Testis (tissue), 3 donors: Measurements from ENCODE around the gene ERC2. TPM values are rescaled to one million over a fixed set of nuclear protein-coding genes. Genes with fewer than 3 reads are reported as not detected.

Experiments
- DNase-seq: peaks from one replicate; pipeline ENCODE4 v3.0.0-alpha.2; 2019
- H3K27ac ChIP-seq, 2 donors: fragments of 200-600 bp; sonication (generic); one replicate each; pipeline ENCODE4 v1.5.1; 2019
- H3K27me3 ChIP-seq: fragments of 200-600 bp; sonication (generic); one replicate; pipeline ENCODE4 v1.5.1; 2019
- H3K36me3 ChIP-seq: fragments of 200-600 bp; sonication (generic); one replicate; pipeline ENCODE4 v1.5.1; 2017; ENCODE audit warnings: low read depth; ENCODE audit errors: missing control alignments
- H3K4me1 ChIP-seq: fragments of 200-600 bp; sonication (generic); one replicate; pipeline ENCODE4 v1.5.1; 2019
- H3K4me3 ChIP-seq, 2 donors: fragments of 200-600 bp; sonication (generic); one replicate each; pipeline ENCODE4 v1.5.1; 2017 to 2019
- H3K9me3 ChIP-seq: fragments of 200-600 bp; sonication (generic); one replicate; pipeline ENCODE4 v1.5.1; 2017
- POLR2A ChIP-seq: fragments of 450-650 bp; IDR thresholded peaks from one replicate; pipeline ENCODE4 v1.6.1; 2017; ENCODE audit warnings: antibody characterized with exemption, mild to moderate bottlenecking, moderate library complexity
- WGBS, 2 donors: methylation state at CpG; one replicate each; pipeline ENCODE4 v1.1.5; 2018; 5-methylcytosine and 5-hydroxymethylcytosine counted together
- intact Hi-C: fragments of 100-400 bp; cut with DNase I; formaldehyde crosslinking; loops from one replicate; pipeline ENCODE4 v1.15.1; 2023; ENCODE audit warnings: low total_unique reads
- polyA plus RNA-seq: library from polyadenylated mRNA; stranded (reverse); fragments of 350-450 nt; fragmentation: Illumina TruSeq; extraction: RNeasy Lipid Tissue Mini Kit (QIAGEN cat#74804); gene quantifications from one replicate; pipeline ENCODE4 v1.2.3, GENCODE V29; 2014; ENCODE audit warnings: low read depth, low replicate concordance; ENCODE audit not compliant: insufficient read depth
- total RNA-seq, 2 donors: library from RNA; depleted of rRNA; stranded (reverse); fragments of >200 nt; gene quantifications; one replicate each; pipeline ENCODE4 v1.2.3, GENCODE V29; 2016
- TF ChIP-seq, protein P1 (sequence below), 3 experiments: fragments of 450-650 bp in 2 of 3; fragments of 200-600 bp in 1 of 3; sonication (generic) in 1 of 3; IDR thresholded peaks; one replicate each; pipeline ENCODE4 v1.5.1; 2016 to 2019; ENCODE audit warnings: antibody characterized with exemption in 3 of 3, mild to moderate bottlenecking in 2 of 3, moderate library complexity in 1 of 3

Gene ERC2
- total and polyA plus RNA-seq, 3 donors from 2014 or later, result 1.9 to 6.1 (median 5.9) TPM

DNA sequence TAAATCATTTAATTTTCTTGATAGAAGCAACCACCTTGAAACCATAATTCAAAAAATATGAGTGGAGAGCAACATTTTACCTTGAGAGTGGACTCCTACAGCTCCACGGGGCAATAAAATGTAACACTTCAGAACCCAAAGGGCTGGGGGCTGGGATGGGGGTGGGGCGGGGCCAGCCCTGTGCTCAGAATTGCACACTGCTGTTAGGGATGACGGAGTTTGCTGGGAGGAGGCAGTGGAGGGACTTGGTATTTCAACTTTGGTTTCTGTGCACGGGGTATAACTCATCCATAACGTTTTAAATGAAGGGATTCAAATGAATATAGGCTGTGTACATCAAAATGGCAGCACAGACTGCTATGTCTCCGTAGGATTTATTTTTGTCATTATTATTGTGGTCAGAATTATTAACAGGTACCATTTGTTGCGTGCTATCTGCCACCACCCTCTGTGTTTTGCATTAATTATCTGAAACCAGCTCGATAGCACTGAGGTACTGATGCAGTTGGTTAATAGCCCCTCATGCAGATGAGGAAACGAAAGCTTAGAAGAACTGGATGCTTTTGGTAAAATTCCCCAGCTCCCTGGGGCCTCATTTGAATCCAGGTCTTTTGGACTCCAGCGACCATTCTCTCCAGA, 951.8 kb downstream of the ERC2 start:
- TF ChIP-seq POLR2A, result no peak
- TF ChIP-seq, protein P1, sequence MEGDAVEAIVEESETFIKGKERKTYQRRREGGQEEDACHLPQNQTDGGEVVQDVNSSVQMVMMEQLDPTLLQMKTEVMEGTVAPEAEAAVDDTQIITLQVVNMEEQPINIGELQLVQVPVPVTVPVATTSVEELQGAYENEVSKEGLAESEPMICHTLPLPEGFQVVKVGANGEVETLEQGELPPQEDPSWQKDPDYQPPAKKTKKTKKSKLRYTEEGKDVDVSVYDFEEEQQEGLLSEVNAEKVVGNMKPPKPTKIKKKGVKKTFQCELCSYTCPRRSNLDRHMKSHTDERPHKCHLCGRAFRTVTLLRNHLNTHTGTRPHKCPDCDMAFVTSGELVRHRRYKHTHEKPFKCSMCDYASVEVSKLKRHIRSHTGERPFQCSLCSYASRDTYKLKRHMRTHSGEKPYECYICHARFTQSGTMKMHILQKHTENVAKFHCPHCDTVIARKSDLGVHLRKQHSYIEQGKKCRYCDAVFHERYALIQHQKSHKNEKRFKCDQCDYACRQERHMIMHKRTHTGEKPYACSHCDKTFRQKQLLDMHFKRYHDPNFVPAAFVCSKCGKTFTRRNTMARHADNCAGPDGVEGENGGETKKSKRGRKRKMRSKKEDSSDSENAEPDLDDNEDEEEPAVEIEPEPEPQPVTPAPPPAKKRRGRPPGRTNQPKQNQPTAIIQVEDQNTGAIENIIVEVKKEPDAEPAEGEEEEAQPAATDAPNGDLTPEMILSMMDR (IDR thresholded peaks at IDR 0.05), result no peak
- no peaks in the 10 kb centered on the region for H3K36me3 ChIP-seq
- H3K27ac ChIP-seq, result no peak overlapping the region
- no peaks in the 10 kb centered on the region for H3K4me1 ChIP-seq
- no peak overlapping the region for H3K4me3 ChIP-seq
- DNase-seq, result no peak
- H3K27me3 ChIP-seq, result no peaks in the 10 kb centered on the region
- intact Hi-C loops, result no loop called here
- H3K9me3 ChIP-seq, result no peaks in the 10 kb centered on the region
- WGBS, 2 donors, result 43 to 64% methylated on average over 10 of the region's 10 CpGs

DNA sequence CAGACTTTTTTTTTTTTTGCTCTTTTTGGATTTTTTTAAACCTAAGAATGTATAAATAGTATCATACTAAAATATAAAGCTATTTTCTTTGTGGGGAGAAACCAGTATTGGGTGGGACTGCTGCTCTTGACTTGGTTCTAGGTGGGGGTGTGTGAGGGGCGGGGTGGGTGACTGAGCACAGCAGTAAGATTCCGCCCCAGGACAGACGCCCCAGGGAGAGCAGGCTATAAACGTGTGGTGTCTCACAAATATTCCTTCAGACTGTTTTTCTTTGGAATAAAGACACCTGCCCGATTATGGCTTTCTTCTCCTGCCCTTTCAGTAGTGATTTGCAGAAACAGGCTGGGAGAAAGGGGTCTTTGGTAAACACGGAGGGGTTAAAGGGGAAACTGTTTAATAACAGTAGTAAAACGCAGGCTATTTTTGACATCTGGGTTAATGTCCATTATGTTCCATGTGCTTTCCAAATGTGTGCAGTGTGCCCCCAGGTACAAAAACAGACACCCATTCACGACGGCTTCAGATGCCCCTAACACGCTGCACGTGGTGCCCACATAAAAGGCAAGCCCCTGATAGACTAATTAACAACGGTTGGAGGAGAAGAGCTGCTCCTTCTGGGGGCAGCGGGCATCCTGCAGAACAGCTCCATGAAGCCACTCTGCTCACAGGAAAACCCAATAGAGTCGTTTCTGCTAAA, 952.6 kb downstream of the ERC2 start:
- H3K27me3 ChIP-seq, result no peaks in the 10 kb centered on the region
- H3K27ac ChIP-seq, result no peak overlapping the region
- H3K4me1 ChIP-seq, result no peaks in the 10 kb centered on the region
- 45 to 49% methylated on average over 14 of the region's 14 CpGs for WGBS, 2 donors
- no peaks in the 10 kb centered on the region for H3K9me3 ChIP-seq
- no peak overlapping the region for H3K4me3 ChIP-seq
- TF ChIP-seq, protein P1 (IDR thresholded peaks at IDR 0.05), result no peak
- no peak for TF ChIP-seq POLR2A
- H3K36me3 ChIP-seq, result no peaks in the 10 kb centered on the region
- no peak for DNase-seq
- intact Hi-C loops, result no loop called here

DNA sequence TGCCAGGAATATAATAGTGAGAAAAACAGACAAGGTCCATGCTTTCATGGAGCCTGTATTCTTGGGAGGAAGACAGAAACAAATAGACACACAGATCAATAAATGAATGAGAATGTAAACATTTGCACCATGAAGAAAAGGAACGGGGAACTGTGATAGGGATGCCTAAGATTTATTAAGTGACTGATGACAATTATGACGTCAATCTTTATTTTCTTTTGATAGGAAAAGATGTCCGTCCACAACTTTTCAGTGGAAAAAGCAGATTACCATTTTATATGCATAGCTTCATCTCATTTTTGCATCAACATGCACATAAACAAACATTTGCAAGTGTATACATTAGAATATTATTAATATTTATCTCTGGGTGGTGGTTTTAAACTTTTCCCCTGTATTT, 953.3 kb downstream of the ERC2 start:
- no peaks in the 10 kb centered on the region for H3K27me3 ChIP-seq
- no peak for TF ChIP-seq POLR2A
- TF ChIP-seq, protein P1 (IDR thresholded peaks at IDR 0.05), result no peak
- intact Hi-C loops, result no loop called here
- no peaks in the 10 kb centered on the region for H3K36me3 ChIP-seq
- DNase-seq, result no peak
- H3K27ac ChIP-seq, result no peak overlapping the region
- no peaks in the 10 kb centered on the region for H3K9me3 ChIP-seq
- WGBS, 2 donors, result 91% methylated on average over 3 of the region's 3 CpGs
- no peaks in the 10 kb centered on the region for H3K4me1 ChIP-seq
- H3K4me3 ChIP-seq, result no peak overlapping the region

DNA sequence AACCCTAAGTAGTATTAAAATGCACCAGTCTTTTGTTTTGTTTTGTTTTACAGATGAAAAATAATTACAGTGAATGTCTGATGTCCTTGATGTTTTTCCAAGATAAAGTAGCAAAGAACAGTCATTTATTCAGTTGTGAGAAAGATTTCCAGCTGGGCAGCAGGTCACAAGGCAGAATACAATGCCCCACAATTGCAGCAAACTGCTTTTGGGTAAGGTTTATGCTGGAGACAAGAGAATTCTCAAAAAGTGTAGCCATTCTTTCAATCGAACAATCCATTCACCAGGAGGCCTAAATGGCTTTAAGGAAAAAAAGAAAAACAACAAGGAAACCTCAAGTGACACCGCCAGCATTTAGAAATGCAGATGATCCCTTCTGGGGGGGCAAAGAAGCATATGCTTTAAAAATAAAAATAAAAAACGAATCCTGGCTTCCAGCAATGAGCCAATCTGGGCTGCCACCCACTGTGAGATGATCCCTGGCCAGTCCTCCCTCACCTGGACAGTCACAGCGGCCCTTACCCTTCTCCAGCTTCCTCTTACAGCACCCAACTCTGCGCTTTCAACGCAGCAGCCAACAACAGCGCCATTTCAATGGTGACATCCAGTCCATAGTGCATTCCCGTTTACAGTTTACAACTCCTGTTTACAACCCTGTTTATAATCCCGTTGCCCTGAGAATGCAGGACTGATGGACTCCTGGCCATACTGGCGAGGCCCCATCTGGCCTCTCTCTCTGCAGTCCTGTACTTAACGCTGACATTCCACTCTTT, 955.5 kb downstream of the ERC2 start:
- Histone ChIP-seq H3K9me3 (no peaks in the 10 kb centered on the region), H3K27me3 (no peaks in the 10 kb centered on the region), H3K27ac (no peak overlapping the region), H3K4me3 (no peak overlapping the region), H3K4me1 (no peaks in the 10 kb centered on the region), H3K36me3 (no peaks in the 10 kb centered on the region)
- TF ChIP-seq POLR2A, result no peak
- TF ChIP-seq, protein P1 (IDR thresholded peaks at IDR 0.05), result no peak
- 73 to 77% methylated on average over 11 of the region's 11 CpGs for WGBS, 2 donors
- no peak for DNase-seq
- intact Hi-C loops, result no loop called here
